Measurements from ENCODE around the gene WIPF1.
"Not testable (repeated sequence)": the region's sequence is repeated elsewhere in the genome, so short reads cannot be mapped to it uniquely, and the experiment has no call there.

WIPF1 gene

DNA sequence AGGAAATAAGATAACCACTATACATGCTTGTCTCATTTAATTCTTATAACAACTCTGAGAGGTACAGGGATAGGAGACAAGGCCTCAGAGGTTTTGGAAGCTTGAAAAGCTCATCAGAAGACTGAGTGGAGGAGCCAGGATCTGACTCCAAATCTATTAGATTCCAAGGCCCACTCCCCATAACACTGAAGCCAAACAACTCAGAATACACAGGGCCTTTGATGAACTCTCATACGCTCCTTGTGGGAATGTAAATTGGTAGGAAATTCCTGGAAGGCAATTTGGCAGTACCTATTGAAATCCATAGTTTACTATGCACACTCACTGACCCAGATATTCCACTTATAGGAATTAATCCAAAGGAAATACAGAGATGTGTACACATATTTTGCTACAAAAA is 27.9 kb downstream of the WIPF1 start:
- no peak for DNase-seq

DNA sequence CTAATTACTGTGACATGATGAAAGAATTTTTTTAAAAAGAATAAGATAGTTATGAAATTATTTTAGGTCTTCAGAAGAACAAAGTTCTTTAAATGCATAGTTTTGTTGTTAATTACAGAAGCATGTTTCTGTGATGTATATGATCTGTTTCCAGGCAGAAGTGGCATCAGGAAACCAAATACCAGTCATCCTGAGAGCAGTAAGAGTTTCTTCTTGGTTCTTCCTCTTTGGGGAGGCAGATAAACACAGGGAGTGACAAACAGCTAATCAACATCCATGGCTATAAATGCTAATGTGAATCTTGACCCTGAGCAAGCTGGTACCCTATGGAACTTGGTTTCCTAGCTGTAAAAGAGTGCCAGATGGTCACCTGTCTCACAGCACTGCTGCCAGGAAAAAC is 29.2 kb downstream of the WIPF1 start:
- no peak for DNase-seq

DNA sequence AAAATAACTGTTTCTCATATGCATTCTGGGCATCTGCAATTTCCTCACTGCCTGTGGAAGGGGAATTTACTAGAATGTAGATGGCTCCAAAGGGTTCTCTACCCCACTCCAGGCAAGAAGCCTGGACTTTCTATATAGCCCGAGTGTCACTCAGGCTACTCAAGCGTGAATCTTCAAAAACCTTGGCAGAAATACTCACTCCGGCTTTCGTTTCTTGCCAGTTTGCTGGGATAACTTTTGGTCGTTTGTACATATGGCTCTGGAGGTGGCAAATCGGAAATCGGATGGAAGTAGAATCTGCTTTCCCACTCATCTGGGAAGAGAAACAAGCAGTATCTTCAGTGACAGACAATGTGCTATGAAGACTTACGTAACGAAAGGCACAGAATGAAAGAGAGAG is 30.7 kb downstream of the WIPF1 start:
- DNase-seq, result no peak

GRCh38 chr2:174563530-174564282 is 33.9 kb downstream of the WIPF1 start:
- DNase-seq, result no peak

DNA sequence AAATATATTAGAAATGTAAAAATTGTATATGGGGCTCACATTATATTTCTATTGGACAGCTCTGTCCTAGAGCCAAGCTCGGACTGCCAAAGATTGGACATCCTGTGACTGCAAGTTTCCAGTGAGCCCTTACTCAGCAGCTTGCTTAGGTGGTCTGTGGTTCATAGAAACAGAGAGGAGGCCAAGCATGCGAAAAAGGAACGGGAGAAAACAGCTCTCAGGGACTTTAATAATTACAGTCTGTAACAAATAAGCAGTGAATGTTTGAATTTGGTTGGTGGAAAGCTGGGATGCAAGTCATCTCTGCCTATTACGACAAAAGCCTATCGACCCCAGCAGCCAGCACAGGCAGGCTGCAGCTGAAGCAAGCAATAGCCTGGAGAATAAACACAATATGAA is 35.6 kb downstream of the WIPF1 start:
- DNase-seq, result no peak

- no peak for DNase-seq
Observed at GRCh38 chr2:174561283-174561971, 36.2 kb downstream of the WIPF1 start.

GRCh38 chr2:174560737-174561136 is 36.9 kb downstream of the WIPF1 start:
- DNase-seq, result no peak

DNA sequence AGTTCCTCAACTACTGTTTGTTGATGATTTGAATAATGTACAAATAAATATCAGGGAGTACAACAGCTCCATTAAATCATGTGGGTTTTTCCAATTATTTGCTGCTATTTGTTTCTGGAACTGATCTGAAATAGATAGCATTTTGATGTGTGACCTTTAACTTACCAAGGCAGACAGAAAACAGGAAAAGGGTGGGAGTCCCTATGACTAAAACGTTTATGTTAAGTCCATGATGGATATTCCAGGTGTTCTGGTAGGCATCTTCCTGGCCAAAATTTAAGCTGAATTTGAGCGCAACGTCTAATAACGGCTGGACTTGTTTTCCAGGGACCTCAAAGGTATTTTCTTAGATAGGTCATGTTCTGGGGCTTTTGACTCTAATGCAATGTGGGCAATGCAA is 41.6 kb downstream of the WIPF1 start:
- no peak for DNase-seq

DNA sequence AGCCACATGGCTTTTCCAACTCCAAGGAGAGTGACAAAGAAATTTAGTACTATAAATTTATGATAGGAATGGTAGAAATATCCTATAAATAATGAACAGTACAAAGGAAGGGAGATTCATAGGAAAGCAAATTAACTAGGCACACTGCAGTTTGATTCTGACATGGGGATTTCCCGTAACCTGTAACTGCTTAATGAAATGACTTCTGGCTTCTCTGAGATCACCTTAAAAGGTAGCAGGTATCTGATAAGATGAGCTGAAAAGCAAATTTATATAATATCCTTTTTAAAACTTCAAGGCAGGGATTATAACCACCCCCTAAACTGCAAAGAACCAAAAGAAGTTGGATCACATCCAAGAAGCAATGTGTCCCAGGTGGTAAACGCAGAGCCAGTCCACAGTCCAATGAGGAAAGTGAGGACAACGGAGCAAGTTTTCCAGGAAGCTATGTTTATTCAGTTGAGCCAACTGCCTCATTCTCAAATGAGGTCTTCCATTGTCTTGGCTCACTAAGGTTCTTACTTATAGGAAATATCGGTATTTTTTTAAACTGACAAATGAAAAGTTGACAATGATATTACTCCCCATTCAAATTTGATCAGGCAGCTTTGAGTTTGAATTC is 43.0 kb downstream of the WIPF1 start:
- no peak for DNase-seq

DNA sequence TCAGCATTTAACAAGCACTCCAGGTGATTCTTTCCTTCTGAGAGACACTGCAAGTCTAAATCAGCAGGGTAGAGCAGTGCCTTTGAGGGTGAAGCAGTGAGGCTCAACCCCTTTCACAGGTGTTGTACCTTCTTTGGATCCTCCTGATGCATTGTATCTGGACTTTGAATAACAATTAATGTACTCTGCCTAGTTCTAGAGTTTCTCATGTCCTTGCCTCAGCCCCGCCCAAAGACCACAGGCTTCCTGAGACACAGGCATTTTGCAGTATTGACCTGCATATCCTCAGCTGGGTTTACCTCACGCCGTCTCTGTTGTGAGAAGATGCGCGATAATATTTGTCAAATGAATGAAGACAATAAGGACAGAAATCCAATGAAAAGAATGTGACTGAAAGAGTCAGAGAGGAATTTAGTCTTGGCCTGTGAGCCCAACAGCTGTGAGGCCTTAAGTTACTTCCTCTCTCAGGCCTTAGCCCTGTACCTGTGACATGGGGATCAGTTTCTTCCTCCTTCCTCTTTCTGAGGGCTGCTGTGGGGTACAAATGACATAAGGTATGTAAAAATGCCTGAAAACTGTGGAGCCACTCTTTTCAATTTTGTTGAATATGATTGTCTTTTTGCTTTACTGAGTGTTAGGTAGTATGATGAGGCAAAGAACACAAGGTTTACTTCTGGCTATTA is 43.7 kb downstream of the WIPF1 start:
- no peak for DNase-seq

DNA sequence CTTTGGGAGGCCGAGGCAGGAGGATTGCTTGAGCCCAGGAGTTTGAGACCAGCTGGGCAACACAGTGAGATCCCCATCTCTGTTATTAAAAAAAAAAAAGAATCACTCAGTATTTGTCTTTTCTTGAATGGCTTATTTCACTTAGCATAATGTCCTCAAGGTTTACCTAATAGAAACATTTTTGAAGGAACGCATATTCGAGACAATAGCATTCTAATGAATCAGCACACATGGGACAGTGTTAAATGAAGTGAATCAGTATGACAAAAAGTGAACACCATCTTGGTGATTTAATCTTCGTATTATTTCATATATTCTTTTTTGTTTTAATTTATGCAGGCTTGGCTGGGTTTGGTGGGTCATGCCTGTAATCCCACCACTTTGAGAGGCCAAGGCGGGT is 44.7 kb downstream of the WIPF1 start:
- DNase-seq, result no peak

GRCh38 chr2:174551697-174552096 is 45.9 kb downstream of the WIPF1 start:
- DNase-seq, result no peak

GRCh38 chr2:174548646-174549045 is 49.0 kb downstream of the WIPF1 start:
- not testable (repeated sequence) for DNase-seq

DNA sequence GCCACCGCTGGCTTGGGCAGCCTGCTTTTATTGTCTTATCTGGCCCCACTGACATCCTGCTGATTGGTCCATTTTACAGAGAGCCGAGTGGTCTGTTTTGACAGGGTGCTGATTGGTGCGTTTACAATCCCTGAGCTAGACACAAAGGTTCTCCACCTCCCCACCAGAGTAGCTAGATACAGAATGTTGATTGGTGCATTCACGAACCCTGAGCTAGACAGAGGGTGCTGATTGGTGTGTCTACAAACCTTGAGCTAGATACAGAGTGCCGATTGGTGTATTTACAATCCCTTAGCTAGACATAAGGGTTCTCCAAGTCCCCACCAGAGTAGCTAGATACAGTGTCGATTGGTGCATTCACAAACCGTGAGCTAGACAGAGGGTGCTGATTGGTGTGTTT is 49.6 kb downstream of the WIPF1 start:
- DNase-seq, result not testable (repeated sequence)

DNA sequence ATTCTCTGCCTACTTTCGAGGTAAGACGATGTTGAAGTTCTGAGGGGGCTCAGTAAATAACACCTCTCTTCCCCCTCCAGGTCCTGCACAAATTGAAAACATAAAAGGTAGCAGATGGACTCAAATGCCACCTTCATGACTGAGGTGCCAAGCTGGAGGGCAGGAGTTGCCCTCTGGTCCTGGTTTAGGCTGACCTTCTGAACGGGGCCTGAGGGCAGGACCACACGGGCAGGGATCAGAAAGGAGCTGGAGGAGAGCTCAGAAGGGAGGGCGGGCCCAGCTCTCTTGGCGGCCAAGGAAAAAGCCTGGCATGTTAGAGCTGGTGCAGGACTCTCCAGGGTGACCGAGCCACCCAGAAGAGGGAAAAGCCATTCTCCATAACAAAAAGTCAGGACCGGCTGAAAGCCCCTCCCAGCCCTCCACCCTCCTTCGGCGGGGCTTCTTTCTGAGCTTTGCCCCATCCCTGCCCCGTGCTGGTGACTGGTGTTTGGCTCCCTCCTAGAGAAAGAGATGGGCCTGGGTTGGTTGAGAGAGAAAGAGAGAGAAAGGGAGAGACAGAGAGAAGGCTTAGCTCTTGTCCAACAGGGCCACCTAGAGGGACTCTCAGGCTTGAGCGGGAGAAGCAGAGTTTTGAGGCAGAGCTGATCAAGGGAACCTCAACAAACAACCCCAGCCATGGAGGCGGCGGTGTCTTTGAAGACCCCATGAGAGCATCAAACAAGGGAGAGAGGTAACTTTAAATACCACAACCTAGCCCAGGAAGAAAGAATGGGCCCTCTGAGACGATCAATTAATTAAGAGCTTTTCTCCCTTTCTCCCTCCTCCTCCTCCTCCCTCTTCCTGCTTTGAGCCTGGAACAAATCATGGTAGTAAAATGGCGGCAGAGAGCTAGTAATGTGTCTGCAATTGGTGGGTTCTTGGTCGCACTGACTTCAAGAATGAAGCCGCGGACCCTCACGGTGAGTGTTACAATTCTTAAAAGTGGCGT is 50.8 kb downstream of the WIPF1 start:
- DNase-seq, result no peak

GRCh38 chr2:174545240-174545639 is 52.4 kb downstream of the WIPF1 start:
- no peak for DNase-seq

DNA sequence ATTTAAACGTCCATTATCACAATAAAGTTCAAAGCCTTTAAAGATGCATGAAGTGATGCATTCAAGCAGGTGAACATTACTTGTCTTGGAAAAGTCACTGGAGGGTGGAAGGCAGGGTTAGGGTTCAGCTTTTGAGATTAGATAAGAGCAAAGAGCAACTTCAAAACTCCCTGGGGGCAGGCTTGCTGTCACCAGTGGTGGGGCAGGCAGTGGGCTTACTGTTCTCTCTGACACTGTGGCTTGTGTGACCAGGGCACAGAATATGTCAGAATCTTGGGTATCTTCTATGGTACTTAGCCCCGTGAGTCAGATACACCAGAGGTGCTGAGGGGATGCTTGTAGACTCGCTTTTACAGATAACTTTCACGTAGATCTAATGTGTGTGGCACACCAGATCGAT is 52.8 kb downstream of the WIPF1 start:
- DNase-seq, result no peak

GRCh38 chr2:174544156-174544555 is 53.4 kb downstream of the WIPF1 start:
- no peak for DNase-seq

- DNase-seq, result no peak
Observed at GRCh38 chr2:174540893-174541292, 56.7 kb downstream of the WIPF1 start.

DNA sequence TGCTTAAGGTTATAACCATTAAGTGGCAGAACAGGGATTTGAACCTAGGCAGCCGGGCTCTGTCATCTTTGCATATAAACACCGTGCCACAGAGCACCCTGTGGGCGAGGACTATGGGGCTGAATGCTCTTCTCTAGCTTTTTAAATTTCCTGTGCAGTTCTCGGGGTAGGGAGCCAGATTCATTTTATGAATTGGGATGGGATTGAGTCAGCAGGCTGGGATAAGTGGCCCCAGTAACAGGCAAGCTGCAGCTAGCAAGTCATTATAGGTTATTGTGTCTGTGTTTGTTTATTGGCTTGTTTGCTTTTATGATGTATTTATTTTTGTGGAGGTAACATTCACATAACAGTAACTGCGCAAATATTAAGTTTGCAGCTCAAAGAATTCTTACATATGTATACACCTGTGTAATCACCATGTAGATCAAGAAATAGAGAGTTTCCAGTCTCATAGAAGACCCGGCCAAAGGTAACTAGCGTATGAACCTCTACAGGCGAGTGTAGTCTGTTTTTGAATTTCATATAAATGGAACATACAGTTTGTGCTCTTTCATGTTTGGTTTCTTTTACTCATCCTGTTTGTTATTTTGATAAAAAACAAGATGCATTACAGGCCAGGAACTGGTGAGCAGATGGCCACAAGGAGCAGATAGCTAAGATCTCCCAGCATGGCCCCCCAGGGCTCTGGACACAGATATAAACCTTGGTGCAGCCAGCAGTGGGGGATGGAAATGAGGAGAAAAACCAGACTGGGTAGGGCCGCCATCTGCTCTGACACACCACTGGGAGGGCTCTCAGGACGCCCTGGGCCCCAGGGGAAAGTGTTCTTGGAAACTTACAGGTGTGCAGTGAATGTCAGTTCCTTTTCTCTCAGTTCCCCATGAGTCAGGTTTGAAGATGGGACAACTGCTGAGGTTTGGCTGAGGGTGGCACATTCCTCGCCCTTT is 61.6 kb downstream of the WIPF1 start:
- DNase-seq, result no peak

DNA sequence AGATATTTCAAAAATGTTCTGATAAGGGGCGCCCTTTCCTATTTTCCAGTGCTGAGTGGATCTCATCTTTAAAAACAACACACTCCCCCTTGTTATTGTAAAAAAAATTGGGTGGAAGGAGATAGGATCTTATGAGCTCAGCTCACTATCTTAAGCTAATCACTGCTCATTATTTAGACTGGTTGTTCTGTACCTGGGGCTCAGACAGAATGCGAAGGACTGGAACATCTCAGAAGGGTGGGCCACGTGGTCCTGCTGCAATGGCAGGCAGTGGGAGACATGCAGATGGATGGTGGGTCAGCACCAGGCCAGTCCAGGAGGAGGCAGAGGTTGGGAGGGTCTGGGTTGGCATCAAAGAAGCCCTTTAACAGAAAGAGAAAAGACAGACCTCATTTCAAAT is 62.5 kb downstream of the WIPF1 start:
- no peak for DNase-seq
